RWPE2 (cell line): ENCODE data around the gene ITPR1.

Experiments
- ATAC-seq: fragments of 200-7000 bp; cut with Tn5 transposase; 3 replicates; pipeline ENCODE4 v1.9.1; 2021; ENCODE audit warnings: low read depth
- DNase-seq: peaks from one replicate; pipeline ENCODE4 v3.0.0-alpha.2; 2020; ENCODE audit warnings: low spot score
- H3K27ac ChIP-seq: fragments of 450-650 bp; 2 replicates; pipeline ENCODE4 v1.5.1; 2017; ENCODE audit warnings: mild to moderate bottlenecking; ENCODE audit not compliant: poor library complexity, severe bottlenecking
- H3K27me3 ChIP-seq: fragments of 250-450 bp; sonication (Bioruptor Pico); 2 replicates; pipeline ENCODE4 v1.5.1; 2021; ENCODE audit warnings: mild to moderate bottlenecking, moderate library complexity; ENCODE audit not compliant: insufficient read depth, poor library complexity, severe bottlenecking
- H3K36me3 ChIP-seq: fragments of 250-450 bp; sonication (Bioruptor Pico); 2 replicates; pipeline ENCODE4 v1.5.1; 2020; ENCODE audit warnings: low read depth, mild to moderate bottlenecking, moderate library complexity
- H3K4me1 ChIP-seq: fragments of 250-450 bp; sonication (Bioruptor Pico); 2 replicates; pipeline ENCODE4 v1.5.1; 2021; ENCODE audit warnings: mild to moderate bottlenecking, moderate library complexity; ENCODE audit not compliant: insufficient read depth, poor library complexity, severe bottlenecking
- H3K4me3 ChIP-seq: fragments of 250-450 bp; sonication (Bioruptor Pico); 2 replicates; pipeline ENCODE4 v1.5.1; 2021; ENCODE audit warnings: mild to moderate bottlenecking, moderate library complexity; ENCODE audit not compliant: severe bottlenecking
- H3K9me3 ChIP-seq: fragments of 250-450 bp; sonication (Bioruptor Pico); 2 replicates; pipeline ENCODE4 v1.5.1; 2021; ENCODE audit warnings: mild to moderate bottlenecking, moderate library complexity; ENCODE audit not compliant: severe bottlenecking
- TF ChIP-seq, protein P1 (sequence below): fragments of 450-650 bp; IDR thresholded peaks from one replicate; pipeline ENCODE4 v1.5.1; 2017; ENCODE audit warnings: mild to moderate bottlenecking, moderate library complexity; ENCODE audit not compliant: poor library complexity, severe bottlenecking

The ITPR1 gene

DNA sequence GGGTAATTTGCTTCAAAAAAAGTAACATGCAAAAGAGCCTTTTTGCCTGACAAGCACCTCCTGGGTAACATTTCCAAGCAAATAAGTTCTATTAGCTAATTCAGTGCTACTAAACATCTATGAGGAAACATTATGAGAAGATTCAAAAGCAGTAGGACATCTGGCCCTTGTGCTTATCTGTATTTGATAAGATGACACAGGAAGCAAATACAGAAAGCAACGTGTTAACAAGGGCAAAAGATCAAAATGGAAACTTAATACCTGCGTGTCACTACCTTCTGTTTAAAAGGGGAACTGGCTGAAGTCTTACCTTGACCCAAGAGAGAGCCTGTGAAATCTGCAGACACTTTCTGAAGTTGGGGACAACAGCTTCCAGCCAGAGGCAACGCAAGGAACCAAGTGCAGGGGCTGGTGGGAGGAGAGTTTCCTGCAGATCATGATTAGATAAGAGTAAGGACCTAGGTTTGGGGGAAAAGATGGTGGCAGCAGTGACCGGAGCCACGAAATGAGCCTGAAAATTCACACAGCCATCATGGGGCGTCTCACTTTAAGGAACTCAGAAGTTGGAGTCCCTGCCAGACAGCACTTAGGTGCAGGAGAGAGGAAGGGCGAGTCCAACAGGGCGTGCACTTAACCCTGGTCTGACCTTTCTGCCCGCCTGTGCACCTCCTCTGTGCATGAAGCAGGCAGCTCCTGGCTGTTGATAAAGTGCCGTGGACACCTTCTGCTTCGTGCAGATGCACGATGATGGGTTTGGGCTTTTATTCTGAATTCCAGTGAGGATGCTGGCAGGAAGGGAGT lies 332.5 kb downstream of the ITPR1 start:
- Histone ChIP-seq H3K36me3 (no peaks in the 10 kb centered on the region), H3K27ac (peak overlapping the region; percentile 88), H3K9me3 (no peaks in the 10 kb centered on the region), H3K27me3 (no peaks in the 10 kb centered on the region), H3K4me3 (no peak overlapping the region), H3K4me1 (peaks cover 44% of the 10 kb centered on the region)
- ATAC-seq (peak; percentile 71; the same call in 2 of the 3 replicates), DNase-seq (no peak)
- TF ChIP-seq, protein P1, sequence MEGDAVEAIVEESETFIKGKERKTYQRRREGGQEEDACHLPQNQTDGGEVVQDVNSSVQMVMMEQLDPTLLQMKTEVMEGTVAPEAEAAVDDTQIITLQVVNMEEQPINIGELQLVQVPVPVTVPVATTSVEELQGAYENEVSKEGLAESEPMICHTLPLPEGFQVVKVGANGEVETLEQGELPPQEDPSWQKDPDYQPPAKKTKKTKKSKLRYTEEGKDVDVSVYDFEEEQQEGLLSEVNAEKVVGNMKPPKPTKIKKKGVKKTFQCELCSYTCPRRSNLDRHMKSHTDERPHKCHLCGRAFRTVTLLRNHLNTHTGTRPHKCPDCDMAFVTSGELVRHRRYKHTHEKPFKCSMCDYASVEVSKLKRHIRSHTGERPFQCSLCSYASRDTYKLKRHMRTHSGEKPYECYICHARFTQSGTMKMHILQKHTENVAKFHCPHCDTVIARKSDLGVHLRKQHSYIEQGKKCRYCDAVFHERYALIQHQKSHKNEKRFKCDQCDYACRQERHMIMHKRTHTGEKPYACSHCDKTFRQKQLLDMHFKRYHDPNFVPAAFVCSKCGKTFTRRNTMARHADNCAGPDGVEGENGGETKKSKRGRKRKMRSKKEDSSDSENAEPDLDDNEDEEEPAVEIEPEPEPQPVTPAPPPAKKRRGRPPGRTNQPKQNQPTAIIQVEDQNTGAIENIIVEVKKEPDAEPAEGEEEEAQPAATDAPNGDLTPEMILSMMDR: no peak

DNA sequence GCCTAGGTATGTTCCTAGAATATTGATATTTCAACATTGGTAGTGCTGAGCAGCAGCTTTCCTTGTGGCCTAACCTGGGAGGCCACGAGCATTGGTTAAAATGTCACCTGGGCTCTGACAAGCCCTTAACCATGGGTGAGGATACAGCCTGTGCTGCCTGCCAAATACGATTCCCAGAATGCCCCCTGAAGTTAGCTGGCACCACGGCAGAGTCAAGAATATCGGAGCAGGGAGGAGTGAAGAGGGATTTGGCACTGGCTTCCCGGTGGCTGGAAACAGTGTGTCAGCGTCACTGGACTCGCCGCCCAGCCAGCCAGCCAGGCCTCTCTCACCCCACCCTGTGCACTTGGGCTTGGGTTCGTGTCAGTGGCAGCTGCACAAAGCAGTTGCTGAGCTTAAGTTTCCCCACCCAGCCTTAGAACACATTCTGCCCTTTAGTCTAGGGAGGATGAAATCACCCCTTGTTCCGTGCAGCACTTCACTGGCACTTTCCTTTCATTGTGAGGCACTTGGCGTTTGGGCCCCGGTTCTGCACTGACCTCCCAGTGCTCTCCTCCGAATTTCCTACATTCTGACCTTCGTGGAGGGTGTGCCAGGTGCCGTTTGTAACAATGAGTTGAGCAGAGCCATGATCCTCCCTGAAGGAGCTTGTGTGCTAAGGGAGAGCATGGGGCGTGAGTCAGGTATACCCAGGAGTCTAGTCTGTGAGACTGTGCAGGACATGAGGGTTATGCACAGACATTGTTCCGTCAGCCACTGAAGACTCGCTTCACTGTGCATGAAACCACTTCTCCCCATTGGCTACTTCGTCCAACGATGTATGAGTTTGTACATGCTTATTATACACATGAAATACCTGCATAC lies 333.3 kb downstream of the ITPR1 start:
- Histone ChIP-seq H3K9me3 (no peaks in the 10 kb centered on the region), H3K4me3 (no peak overlapping the region), H3K36me3 (no peaks in the 10 kb centered on the region), H3K27ac (peak overlapping the region; percentile 88), H3K4me1 (peaks cover 52% of the 10 kb centered on the region), H3K27me3 (no peaks in the 10 kb centered on the region)
- TF ChIP-seq, protein P1: no peak
- no peak for DNase-seq
- peak; percentile 8; the same call in 2 of the 3 replicates for ATAC-seq

DNA sequence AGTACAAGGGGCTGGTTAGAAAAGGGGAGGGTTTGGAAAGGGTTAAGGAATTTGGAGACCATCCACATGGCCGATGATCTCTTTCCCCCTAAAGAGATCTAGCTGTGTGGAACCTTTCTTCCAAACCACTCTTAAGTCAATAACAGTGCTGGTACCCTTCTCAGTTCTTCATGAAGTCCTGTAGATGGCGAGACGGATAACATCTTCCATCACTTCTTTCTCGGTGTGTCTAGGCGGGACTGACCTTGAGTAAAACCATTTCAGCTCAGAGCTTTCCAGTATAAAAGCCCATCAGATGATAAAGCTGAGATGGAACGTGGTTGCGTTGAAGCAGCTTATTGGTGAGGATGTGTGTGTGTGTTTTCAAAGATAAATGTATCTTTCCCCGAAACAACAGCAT lies 334.6 kb downstream of the ITPR1 start:
- H3K9me3 ChIP-seq: no peaks in the 10 kb centered on the region
- TF ChIP-seq, protein P1: no peak
- no peaks in the 10 kb centered on the region for H3K27me3 ChIP-seq
- ATAC-seq (no peak), DNase-seq (no peak)
- peak overlapping the region; percentile 88 for H3K27ac ChIP-seq
- H3K4me1 ChIP-seq: peaks cover 55% of the 10 kb centered on the region
- no peaks in the 10 kb centered on the region for H3K36me3 ChIP-seq
- H3K4me3 ChIP-seq: no peak overlapping the region

DNA sequence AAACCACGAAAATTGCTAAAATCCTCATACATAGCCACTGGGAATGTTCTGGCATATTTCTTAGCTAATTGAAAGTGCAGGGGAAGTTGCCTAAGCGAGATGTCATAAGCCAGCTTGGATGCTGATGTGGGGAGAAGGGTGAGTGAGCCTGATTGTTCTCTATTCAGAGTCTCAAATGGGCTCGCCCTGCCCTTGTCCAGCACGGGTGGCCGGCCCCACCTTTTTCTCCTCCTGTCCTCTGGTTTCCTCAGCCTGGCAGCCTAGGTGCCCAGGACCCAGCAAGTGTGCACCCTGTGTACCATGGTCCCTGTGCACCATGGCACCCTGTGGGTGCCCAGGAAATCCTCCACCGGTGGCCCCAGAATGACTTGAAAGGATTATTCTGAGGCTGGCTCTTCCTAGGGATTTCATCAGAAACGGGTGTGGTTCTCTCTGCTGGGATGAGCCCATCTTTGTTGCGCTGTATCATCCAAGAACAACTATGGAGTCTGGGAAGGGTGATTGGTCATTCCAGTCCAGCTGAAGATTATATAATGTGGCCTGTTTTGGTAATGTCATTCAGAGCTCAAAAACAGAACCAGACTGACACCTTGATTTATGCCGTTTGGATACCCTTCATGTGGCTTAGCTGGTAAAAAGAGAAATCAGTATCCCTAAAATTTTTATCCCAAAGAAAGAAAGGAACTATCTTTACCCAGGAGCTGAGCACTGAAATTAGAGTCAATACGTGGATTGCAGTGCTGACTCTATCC lies 335.3 kb downstream of the ITPR1 start:
- ATAC-seq (no peak), DNase-seq (no peak)
- Histone ChIP-seq H3K9me3 (no peaks in the 10 kb centered on the region), H3K4me3 (no peak overlapping the region), H3K27ac (peak overlapping the region; percentile 88), H3K27me3 (no peaks in the 10 kb centered on the region), H3K4me1 (peaks cover 55% of the 10 kb centered on the region), H3K36me3 (no peaks in the 10 kb centered on the region)
- TF ChIP-seq, protein P1: no peak
